ENCODE results near the gene PCYOX1L. TPM values are rescaled to one million over a fixed set of nuclear protein-coding genes. Genes with fewer than 3 reads are reported as not detected.

PCYOX1L gene
- total and polyA plus RNA-seq, 2 of the 8 experiments (the other 6 are each of a cell fraction or from before 2014, with no cell fraction given): 6.8 to 17.2 TPM

- TF ChIP-seq CHD7 (IDR thresholded peaks at IDR 0.05; ENCODE audit: insufficient replicate concordance, low read length): no peak
- no peak for TF ChIP-seq KDM1A (IDR thresholded peaks at IDR 0.05; ENCODE audit: borderline replicate concordance, low read length)
- TF ChIP-seq RAD21 (IDR thresholded peaks at IDR 0.05 in 1 of 2, conservative IDR thresholded peaks at IDR 0.05 in 1 of 2; ENCODE audit: low read depth in 2 of 2, low read length in 2 of 2): no peak
These were observed 17.0 kb downstream of the PCYOX1L start (continued) for GRCh38 chr5:149374801-149375200.
